ENCODE results near the gene NTF3. TPM values are rescaled to one million over a fixed set of nuclear protein-coding genes. Genes with fewer than 3 reads are reported as not detected.

The NTF3 gene
- total RNA-seq, 1 donor from 2014 or later = 8.9 TPM

- no peaks in the 10 kb centered on the region for H3K4me1 ChIP-seq (ENCODE audit: insufficient read depth, low read length)
- no peak overlapping the region for H3K27ac ChIP-seq (ENCODE audit: low read depth, low read length)
- H2AFZ ChIP-seq (ENCODE audit: low read depth, low read length) = no peak overlapping the region
- H3K36me3 ChIP-seq (ENCODE audit: insufficient read depth, low read length) = no peaks in the 10 kb centered on the region
- no peak overlapping the region for H3K4me3 Mint-ChIP-seq (ENCODE audit: unreplicated experiment)
- no peaks in the 10 kb centered on the region for H3K27me3 ChIP-seq (ENCODE audit: insufficient read depth, low read length)
- no peak for TF ChIP-seq CTCF (IDR thresholded peaks at IDR 0.05; ENCODE audit: insufficient read depth, low read depth, low read length)
- TF ChIP-seq EZH2 (IDR thresholded peaks at IDR 0.05; ENCODE audit: insufficient read depth, low read length) = no peak
- H3K27ac Mint-ChIP-seq (ENCODE audit: unreplicated experiment) = no peak overlapping the region
- FAIRE-seq = no peak
- peaks cover 3% of the 10 kb centered on the region for H3K79me2 ChIP-seq (ENCODE audit: insufficient read depth, low read length)
- no peak overlapping the region for H3K4me2 ChIP-seq (ENCODE audit: low read length)
- H3K27me3 Mint-ChIP-seq (ENCODE audit: low read depth, unreplicated experiment) = peaks cover 10% of the 10 kb centered on the region
- H3K4me1 Mint-ChIP-seq (ENCODE audit: low read depth, unreplicated experiment) = peaks cover 3% of the 10 kb centered on the region
- no peak overlapping the region for H3K4me3 ChIP-seq (ENCODE audit: insufficient read depth, low read depth, low read length)
- no peaks in the 10 kb centered on the region for H3K9me3 Mint-ChIP-seq (ENCODE audit: unreplicated experiment)
- H3K9ac ChIP-seq (ENCODE audit: low read length) = no peak overlapping the region
- no peaks in the 10 kb centered on the region for H4K20me1 ChIP-seq (ENCODE audit: insufficient read depth, low read length)
- H3K36me3 Mint-ChIP-seq (ENCODE audit: low read depth, unreplicated experiment) = peaks cover 22% of the 10 kb centered on the region
- H3K9me3 ChIP-seq (ENCODE audit: insufficient read depth, low read depth, low read length) = no peaks in the 10 kb centered on the region
- no peak for DNase-seq (ENCODE audit: low read depth)
Observed at GRCh38 chr12:5464096-5464495, 32.2 kb downstream of the NTF3 start.

- no peak overlapping the region for H3K27ac ChIP-seq (ENCODE audit: low read depth, low read length)
- peaks cover 17% of the 10 kb centered on the region for H3K36me3 Mint-ChIP-seq (ENCODE audit: low read depth, unreplicated experiment)
- no peak overlapping the region for H3K4me2 ChIP-seq (ENCODE audit: low read length)
- H3K27me3 Mint-ChIP-seq (ENCODE audit: low read depth, unreplicated experiment) = peaks cover 10% of the 10 kb centered on the region
- no peak overlapping the region for H3K27ac Mint-ChIP-seq (ENCODE audit: unreplicated experiment)
- H3K36me3 ChIP-seq (ENCODE audit: insufficient read depth, low read length) = no peaks in the 10 kb centered on the region
- H2AFZ ChIP-seq (ENCODE audit: low read depth, low read length) = no peak overlapping the region
- peaks cover 5% of the 10 kb centered on the region for H3K79me2 ChIP-seq (ENCODE audit: insufficient read depth, low read length)
- no peak overlapping the region for H3K9ac ChIP-seq (ENCODE audit: low read length)
- H3K4me1 ChIP-seq (ENCODE audit: insufficient read depth, low read length) = no peaks in the 10 kb centered on the region
- H3K4me3 Mint-ChIP-seq (ENCODE audit: unreplicated experiment) = no peak overlapping the region
- TF ChIP-seq CTCF (IDR thresholded peaks at IDR 0.05; ENCODE audit: insufficient read depth, low read depth, low read length) (no peak), EZH2 (IDR thresholded peaks at IDR 0.05; ENCODE audit: insufficient read depth, low read length) (no peak)
- H3K4me3 ChIP-seq (ENCODE audit: insufficient read depth, low read depth, low read length) = no peak overlapping the region
- no peak for FAIRE-seq
- H3K9me3 Mint-ChIP-seq (ENCODE audit: unreplicated experiment) = peaks cover under 1% of the 10 kb centered on the region
- H3K4me1 Mint-ChIP-seq (ENCODE audit: low read depth, unreplicated experiment) = peaks cover 3% of the 10 kb centered on the region
- no peak for DNase-seq (ENCODE audit: low read depth)
- H4K20me1 ChIP-seq (ENCODE audit: insufficient read depth, low read length) = no peaks in the 10 kb centered on the region
- H3K9me3 ChIP-seq (ENCODE audit: insufficient read depth, low read depth, low read length) = no peaks in the 10 kb centered on the region
- no peaks in the 10 kb centered on the region for H3K27me3 ChIP-seq (ENCODE audit: insufficient read depth, low read length)
Observed at GRCh38 chr12:5465384-5465783, 33.5 kb downstream of the NTF3 start.

- Histone ChIP-seq H3K27me3 (ENCODE audit: insufficient read depth, low read length) (no peaks in the 10 kb centered on the region), H4K20me1 (ENCODE audit: insufficient read depth, low read length) (no peaks in the 10 kb centered on the region), H3K4me3 (ENCODE audit: insufficient read depth, low read depth, low read length) (no peak overlapping the region), H3K36me3 (ENCODE audit: insufficient read depth, low read length) (no peaks in the 10 kb centered on the region), H3K4me1 (ENCODE audit: insufficient read depth, low read length) (no peaks in the 10 kb centered on the region), H2AFZ (ENCODE audit: low read depth, low read length) (no peak overlapping the region), H3K4me2 (ENCODE audit: low read length) (no peak overlapping the region), H3K27ac (ENCODE audit: low read depth, low read length) (no peak overlapping the region), H3K9me3 (ENCODE audit: insufficient read depth, low read depth, low read length) (no peaks in the 10 kb centered on the region), H3K79me2 (ENCODE audit: insufficient read depth, low read length) (peaks cover 5% of the 10 kb centered on the region), H3K9ac (ENCODE audit: low read length) (no peak overlapping the region)
- H3K36me3 Mint-ChIP-seq (ENCODE audit: low read depth, unreplicated experiment) = peaks cover 22% of the 10 kb centered on the region
- H3K27ac Mint-ChIP-seq (ENCODE audit: unreplicated experiment) = no peak overlapping the region
- H3K4me1 Mint-ChIP-seq (ENCODE audit: low read depth, unreplicated experiment) = peaks cover 3% of the 10 kb centered on the region
- DNase-seq (ENCODE audit: low read depth) (no peak), FAIRE-seq (no peak)
- H3K9me3 Mint-ChIP-seq (ENCODE audit: unreplicated experiment) = peaks cover 3% of the 10 kb centered on the region
- peaks cover 14% of the 10 kb centered on the region for H3K27me3 Mint-ChIP-seq (ENCODE audit: low read depth, unreplicated experiment)
- H3K4me3 Mint-ChIP-seq (ENCODE audit: unreplicated experiment) = no peak overlapping the region
- no peak for TF ChIP-seq EZH2 (IDR thresholded peaks at IDR 0.05; ENCODE audit: insufficient read depth, low read length)
- no peak for TF ChIP-seq CTCF (IDR thresholded peaks at IDR 0.05; ENCODE audit: insufficient read depth, low read depth, low read length)
Observed at GRCh38 chr12:5466521-5466960, 34.6 kb downstream of the NTF3 start.

Measured in astrocyte (in vitro differentiated cells and primary cell).